Activated T-helper 17 cell treated with anti-CD3 and anti-CD28 coated beads, Interleukin-2, amount 50 U/mL, for 72 hours (primary cell): ENCODE measurements around the gene TJP2. TPM values are rescaled to one million over a fixed set of nuclear protein-coding genes. Genes with fewer than 3 reads are reported as not detected.

Experiments
- ATAC-seq: fragments of 150-1000 bp; cut with Tn5 transposase; replicated peaks from 2 replicates; pipeline ENCODE4 v1.10.0; 2021; ENCODE audit warnings: mild to moderate bottlenecking, moderate library complexity
- H3K27ac Mint-ChIP-seq: one replicate; pipeline ENCODE4 v1.8.0; 2022; ENCODE audit warnings: mixed read lengths
- H3K27me3 Mint-ChIP-seq: one replicate; pipeline ENCODE4 v1.8.0; 2022; ENCODE audit warnings: mixed read lengths
- H3K36me3 Mint-ChIP-seq: one replicate; pipeline ENCODE4 v1.8.0; 2022; ENCODE audit warnings: low read depth, mild to moderate bottlenecking, mixed read lengths
- H3K4me1 Mint-ChIP-seq: one replicate; pipeline ENCODE4 v1.8.0; 2022; ENCODE audit warnings: mixed read lengths
- H3K4me3 Mint-ChIP-seq: one replicate; pipeline ENCODE4 v1.8.0; 2022; ENCODE audit warnings: mild to moderate bottlenecking, mixed read lengths
- H3K9me3 Mint-ChIP-seq: one replicate; pipeline ENCODE4 v1.8.0; 2022; ENCODE audit warnings: mixed read lengths
- total RNA-seq, 2 donors: library from RNA; stranded (reverse); gene quantifications; one replicate each; pipeline ENCODE4 v1.2.3, GENCODE V29; 2022

The TJP2 gene
- 10 to 100 TPM; 25.9 to 27.3 TPM for total RNA-seq

GRCh38 chr9:69173891-69174615 is at the start of gene TJP2:
Gene TJP2 (plus strand): TSS chr9:69174277. CDS start chr9:69174373, 96 bp downstream.
- H3K4me1 Mint-ChIP-seq = peaks cover 35% of the 10 kb centered on the region
- peaks cover 4% of the 10 kb centered on the region for H3K36me3 Mint-ChIP-seq
- H3K9me3 Mint-ChIP-seq = no peaks in the 10 kb centered on the region
- H3K27me3 Mint-ChIP-seq = peaks cover 3% of the 10 kb centered on the region
- peak; percentile 7 for ATAC-seq
- H3K27ac Mint-ChIP-seq = peak within 1 kb of the TSS; percentile 89
- H3K4me3 Mint-ChIP-seq = peak within 1 kb of the TSS; percentile 85

DNA sequence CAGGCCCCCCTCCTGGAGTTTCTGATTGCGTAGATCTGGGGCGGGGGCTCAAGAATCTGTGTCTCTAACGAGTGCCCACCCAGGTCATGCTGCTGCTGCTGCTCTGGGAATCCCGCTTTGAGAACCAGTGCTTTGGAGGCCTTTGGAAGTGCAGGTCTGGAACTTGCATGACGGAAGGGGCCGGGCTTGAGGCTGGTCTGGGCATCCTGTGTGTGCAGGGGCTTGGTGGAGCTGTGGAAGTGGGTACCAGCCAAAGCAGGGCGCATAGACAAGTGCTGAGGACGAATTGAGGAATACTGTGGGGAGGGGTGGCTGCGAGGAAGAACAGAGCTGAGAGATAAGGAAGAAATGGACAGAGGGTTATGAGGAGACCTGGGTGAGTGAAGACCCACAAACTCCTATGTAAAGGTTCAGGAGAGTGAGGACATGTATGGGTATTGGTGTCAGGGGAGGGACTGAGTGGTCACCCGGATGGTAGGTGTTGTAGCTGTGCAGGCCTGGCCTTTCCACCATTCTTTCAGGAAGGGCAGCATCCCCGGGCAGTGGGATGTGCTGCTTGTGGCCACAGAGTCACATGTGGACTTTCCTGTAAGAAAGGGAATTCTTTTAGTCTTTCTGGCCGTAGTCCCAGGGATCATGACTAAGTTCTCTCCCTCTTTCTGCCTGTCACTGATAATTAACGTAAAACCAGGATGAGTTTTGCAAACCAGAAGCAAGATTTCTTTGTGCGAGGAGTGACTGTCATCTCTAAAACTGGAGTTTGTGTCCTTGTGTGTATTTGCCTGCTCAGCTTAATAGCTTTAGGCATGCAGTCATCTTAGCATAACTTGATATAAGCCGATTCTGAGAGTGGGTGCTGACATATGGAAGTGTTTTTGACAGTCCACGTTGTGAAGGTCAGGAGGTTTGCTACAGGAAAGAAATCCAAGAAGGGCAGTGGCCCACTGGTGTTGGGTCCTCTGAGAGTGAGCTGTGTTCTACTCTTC is 43.3 kb upstream of the TJP2 start:
- no peaks in the 10 kb centered on the region for H3K36me3 Mint-ChIP-seq
- no peak overlapping the region for H3K4me3 Mint-ChIP-seq
- no peaks in the 10 kb centered on the region for H3K27me3 Mint-ChIP-seq
- no peaks in the 10 kb centered on the region for H3K9me3 Mint-ChIP-seq
- no peak overlapping the region for H3K27ac Mint-ChIP-seq
- no peak for ATAC-seq
- H3K4me1 Mint-ChIP-seq = no peaks in the 10 kb centered on the region

DNA sequence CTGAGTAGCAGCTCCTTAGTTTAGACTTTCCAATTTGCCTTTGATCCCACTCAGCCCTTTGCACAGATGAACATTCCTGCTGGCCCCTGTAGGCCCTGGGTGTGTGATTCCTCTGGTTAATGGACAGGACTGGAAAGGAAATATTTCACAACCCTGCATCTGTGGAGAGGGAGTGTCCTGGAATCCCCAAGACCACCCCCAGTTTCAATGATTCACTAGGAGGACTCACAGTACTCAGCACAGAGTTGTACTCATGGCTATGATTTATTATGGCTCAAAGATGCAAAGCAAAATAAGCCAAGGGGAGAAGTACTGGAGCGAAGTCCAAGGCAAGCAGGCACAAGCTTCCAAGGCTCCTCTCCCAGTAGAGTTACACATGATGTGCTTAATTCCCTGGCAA is 42.4 kb upstream of the TJP2 start:
- Mint-ChIP-seq H3K9me3 (no peaks in the 10 kb centered on the region), H3K4me1 (no peaks in the 10 kb centered on the region), H3K27ac (no peak overlapping the region), H3K36me3 (no peaks in the 10 kb centered on the region), H3K4me3 (no peak overlapping the region), H3K27me3 (no peaks in the 10 kb centered on the region)
- ATAC-seq = no peak

- Mint-ChIP-seq H3K36me3 (no peaks in the 10 kb centered on the region), H3K27me3 (no peaks in the 10 kb centered on the region)
Observed at GRCh38 chr9:69132361-69132760, 41.7 kb upstream of the TJP2 start.

GRCh38 chr9:69134412-69134811 is 39.7 kb upstream of the TJP2 start:
- Mint-ChIP-seq H3K4me3 (no peak overlapping the region), H3K27me3 (no peaks in the 10 kb centered on the region), H3K36me3 (no peaks in the 10 kb centered on the region), H3K27ac (peak overlapping the region; percentile 20), H3K9me3 (no peaks in the 10 kb centered on the region), H3K4me1 (no peaks in the 10 kb centered on the region)
- no peak for ATAC-seq

More at GRCh38 chr9:69132361-69132760, 41.7 kb upstream of the TJP2 start:
- no peaks in the 10 kb centered on the region for H3K4me1 Mint-ChIP-seq
- no peak overlapping the region for H3K4me3 Mint-ChIP-seq
- ATAC-seq = no peak
- H3K27ac Mint-ChIP-seq = no peak overlapping the region
- no peaks in the 10 kb centered on the region for H3K9me3 Mint-ChIP-seq

GRCh38 chr9:69136185-69136584 is 37.9 kb upstream of the TJP2 start:
- no peaks in the 10 kb centered on the region for H3K4me1 Mint-ChIP-seq
- H3K27me3 Mint-ChIP-seq = no peaks in the 10 kb centered on the region
- no peak for ATAC-seq
- no peak overlapping the region for H3K4me3 Mint-ChIP-seq
- no peaks in the 10 kb centered on the region for H3K36me3 Mint-ChIP-seq
- H3K27ac Mint-ChIP-seq = no peak overlapping the region
- no peaks in the 10 kb centered on the region for H3K9me3 Mint-ChIP-seq

GRCh38 chr9:69136779-69137178 is 37.3 kb upstream of the TJP2 start:
- Mint-ChIP-seq H3K27me3 (no peaks in the 10 kb centered on the region), H3K4me1 (no peaks in the 10 kb centered on the region), H3K36me3 (no peaks in the 10 kb centered on the region), H3K9me3 (no peaks in the 10 kb centered on the region), H3K4me3 (no peak overlapping the region), H3K27ac (no peak overlapping the region)
- no peak for ATAC-seq

- Mint-ChIP-seq H3K4me3 (no peak overlapping the region), H3K27ac (no peak overlapping the region), H3K9me3 (no peaks in the 10 kb centered on the region), H3K36me3 (no peaks in the 10 kb centered on the region), H3K27me3 (no peaks in the 10 kb centered on the region), H3K4me1 (no peaks in the 10 kb centered on the region)
- no peak for ATAC-seq
Observed at GRCh38 chr9:69137311-69137710, 36.8 kb upstream of the TJP2 start.

DNA sequence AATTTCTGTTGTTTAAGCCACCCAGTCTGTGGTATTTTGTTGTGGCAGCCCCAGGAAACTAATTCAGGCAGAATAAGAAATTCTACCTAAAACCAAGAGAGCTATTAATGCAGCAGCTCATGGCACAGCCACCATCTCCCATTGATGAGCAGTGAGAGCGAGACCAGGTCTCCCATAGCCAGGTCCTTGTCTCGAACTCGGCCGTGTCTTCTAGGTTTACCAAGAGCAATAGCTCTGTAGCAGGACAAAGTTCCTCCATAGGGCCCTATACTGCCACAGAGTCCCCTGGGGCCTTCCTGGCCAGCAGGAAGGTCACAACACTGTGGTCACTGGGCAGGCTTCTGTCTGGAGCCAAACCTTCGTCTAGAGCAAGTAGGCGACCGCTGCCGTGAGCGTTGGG is 34.5 kb upstream of the TJP2 start:
- Mint-ChIP-seq H3K4me3 (no peak overlapping the region), H3K36me3 (no peaks in the 10 kb centered on the region), H3K4me1 (no peaks in the 10 kb centered on the region), H3K9me3 (no peaks in the 10 kb centered on the region), H3K27ac (no peak overlapping the region), H3K27me3 (no peaks in the 10 kb centered on the region)
- ATAC-seq = no peak

DNA sequence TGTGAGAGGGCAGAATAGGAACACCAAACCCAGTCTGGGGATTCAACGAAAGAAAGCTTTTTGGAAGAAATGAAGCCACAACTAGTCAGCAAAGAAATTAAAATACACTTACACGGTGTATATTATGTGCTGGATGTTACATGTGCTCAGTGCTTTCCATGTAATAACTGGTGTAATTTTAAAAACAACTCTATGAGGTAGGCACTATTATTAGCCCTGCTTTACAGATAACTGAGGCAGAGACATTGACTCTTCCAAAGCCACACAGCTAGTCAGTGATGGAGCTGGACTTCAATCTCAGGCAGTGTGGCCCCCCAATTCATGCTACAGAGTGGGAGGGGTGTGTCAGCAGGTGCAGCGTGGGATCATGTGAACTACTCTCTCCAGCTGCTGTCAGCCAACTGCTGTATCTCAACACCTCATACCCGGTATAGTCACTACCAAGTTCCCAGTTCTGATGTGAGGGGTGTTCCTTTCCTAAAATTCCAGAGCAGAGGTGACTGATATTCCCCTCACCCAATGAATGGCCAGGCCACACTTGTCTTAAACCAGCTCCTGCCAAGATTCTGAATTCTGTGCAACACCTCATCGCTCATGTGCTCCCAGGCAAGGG is 33.8 kb upstream of the TJP2 start:
- Mint-ChIP-seq H3K36me3 (no peaks in the 10 kb centered on the region), H3K4me3 (no peak overlapping the region), H3K27ac (no peak overlapping the region), H3K4me1 (no peaks in the 10 kb centered on the region), H3K27me3 (no peaks in the 10 kb centered on the region), H3K9me3 (no peaks in the 10 kb centered on the region)
- no peak for ATAC-seq

DNA sequence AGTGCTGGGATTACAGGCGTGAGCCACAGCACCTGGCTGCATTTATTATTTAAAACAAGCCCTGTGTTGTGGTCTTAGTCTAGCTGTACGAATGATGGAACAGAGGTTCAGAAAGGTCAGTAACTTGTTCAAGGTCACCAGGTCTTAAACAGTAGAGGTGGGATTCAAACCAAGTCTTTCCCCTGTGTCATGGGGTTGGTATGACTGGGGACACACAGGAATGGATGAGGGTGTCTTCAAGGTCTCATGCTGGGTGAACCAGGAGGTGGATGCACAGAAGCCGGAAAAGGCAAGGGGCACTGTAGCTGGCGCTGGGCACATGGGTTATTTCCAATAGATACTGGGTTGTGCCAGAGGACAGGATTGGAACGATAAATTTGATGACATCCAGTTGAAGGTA is 32.2 kb upstream of the TJP2 start:
- Mint-ChIP-seq H3K4me3 (no peak overlapping the region), H3K9me3 (no peaks in the 10 kb centered on the region), H3K4me1 (no peaks in the 10 kb centered on the region), H3K36me3 (no peaks in the 10 kb centered on the region), H3K27ac (no peak overlapping the region), H3K27me3 (no peaks in the 10 kb centered on the region)
- no peak for ATAC-seq

- Mint-ChIP-seq H3K9me3 (no peaks in the 10 kb centered on the region), H3K4me3 (no peak overlapping the region), H3K36me3 (no peaks in the 10 kb centered on the region), H3K27ac (no peak overlapping the region), H3K4me1 (no peaks in the 10 kb centered on the region), H3K27me3 (no peaks in the 10 kb centered on the region)
- no peak for ATAC-seq
Observed at GRCh38 chr9:69143291-69143690, 30.8 kb upstream of the TJP2 start.

DNA sequence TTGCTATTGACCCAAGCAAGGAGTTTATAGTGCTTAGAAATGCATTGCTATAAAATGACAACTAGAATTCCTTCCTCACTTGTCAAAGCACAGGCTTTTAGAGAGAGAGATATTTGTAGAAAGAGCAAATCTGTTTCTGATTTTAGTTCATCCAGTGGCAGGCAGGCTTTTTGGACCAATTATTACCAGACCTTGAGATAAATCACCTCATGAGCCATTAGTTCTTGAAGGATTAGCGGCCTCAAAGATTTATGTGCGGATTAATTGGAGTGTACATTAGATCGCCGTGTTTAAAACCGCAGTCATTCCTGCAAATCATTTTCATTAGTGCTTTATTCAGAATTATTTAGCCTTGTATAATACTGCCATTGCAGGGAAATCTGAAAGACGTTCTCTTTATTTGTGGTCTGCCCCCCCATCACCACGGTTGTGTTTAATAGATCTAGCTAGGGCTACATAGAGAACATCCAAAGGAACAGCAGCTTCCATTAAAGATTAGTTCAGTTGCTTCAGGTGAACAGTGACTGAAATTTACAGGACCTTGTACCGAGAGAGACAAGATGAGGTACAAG is 28.8 kb upstream of the TJP2 start:
- Mint-ChIP-seq H3K36me3 (no peaks in the 10 kb centered on the region), H3K4me3 (no peak overlapping the region), H3K27me3 (no peaks in the 10 kb centered on the region), H3K27ac (no peak overlapping the region), H3K4me1 (no peaks in the 10 kb centered on the region), H3K9me3 (no peaks in the 10 kb centered on the region)
- no peak for ATAC-seq

GRCh38 chr9:69147041-69147834 is 26.8 kb upstream of the TJP2 start:
- Mint-ChIP-seq H3K36me3 (peaks cover 2% of the 10 kb centered on the region), H3K9me3 (no peaks in the 10 kb centered on the region), H3K4me1 (no peaks in the 10 kb centered on the region), H3K27me3 (no peaks in the 10 kb centered on the region), H3K4me3 (no peak overlapping the region), H3K27ac (no peak overlapping the region)
- no peak for ATAC-seq
